ENCODE data around the gene NAV2.

NAV2 gene

GRCh38 chr11:20031155-20032001 lies 318.7 kb downstream of the NAV2 start:
- DNase-seq (ENCODE audit: extremely low read depth, low read depth): peak; percentile 86
- TF ChIP-seq CTCF (IDR thresholded peaks at IDR 0.05; ENCODE audit: low read depth, low read length): no peak

DNA sequence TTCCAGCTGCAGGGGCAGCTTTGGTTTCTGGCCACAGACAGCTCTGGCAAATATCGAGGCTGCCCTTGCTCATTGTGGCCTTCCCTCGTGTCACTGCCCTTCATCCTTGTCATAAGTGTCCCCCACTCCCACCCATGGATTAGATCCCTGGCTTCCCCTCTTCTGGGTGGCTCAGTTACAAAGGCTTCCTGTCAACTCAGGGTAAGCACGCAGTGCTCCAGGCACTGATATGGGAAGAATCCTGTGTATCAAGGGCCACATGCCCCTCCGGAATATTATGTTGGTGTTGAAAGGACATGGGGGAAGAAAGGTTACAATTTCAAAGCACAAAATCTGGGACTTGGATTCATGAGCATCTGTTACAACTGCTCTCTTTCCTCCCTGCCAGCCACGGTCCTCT lies 319.5 kb downstream of the NAV2 start:
- no peak for TF ChIP-seq CTCF (IDR thresholded peaks at IDR 0.05; ENCODE audit: low read depth, low read length)
- no peak for DNase-seq (ENCODE audit: extremely low read depth, low read depth)

- no peak for TF ChIP-seq CTCF (IDR thresholded peaks at IDR 0.05; ENCODE audit: low read depth, low read length)
- no peak for DNase-seq (ENCODE audit: extremely low read depth, low read depth)
These were observed 320.1 kb downstream of the NAV2 start for GRCh38 chr11:20032577-20033260.

DNA sequence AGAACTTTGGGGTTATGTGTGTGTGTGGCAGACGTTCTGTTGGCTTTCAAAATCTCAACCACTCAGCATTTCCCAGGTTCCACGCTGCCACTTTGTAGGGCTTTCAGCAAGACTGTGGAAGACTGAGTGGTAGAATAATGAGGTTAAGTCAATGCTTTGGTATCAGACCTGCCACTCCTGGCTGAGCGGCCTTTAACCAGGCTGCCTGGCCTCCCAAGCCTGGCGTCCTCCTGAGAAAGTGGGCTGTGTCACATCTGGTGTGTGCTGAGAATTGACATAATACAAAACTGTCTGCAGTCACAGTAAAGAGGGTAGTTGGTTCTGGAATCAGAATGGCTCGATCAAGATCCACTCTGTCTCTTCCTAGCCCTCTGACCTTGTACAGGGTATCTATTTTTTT lies 321.2 kb downstream of the NAV2 start:
- no peak for DNase-seq (ENCODE audit: extremely low read depth, low read depth)
- no peak for TF ChIP-seq CTCF (IDR thresholded peaks at IDR 0.05; ENCODE audit: low read depth, low read length)

- TF ChIP-seq CTCF (IDR thresholded peaks at IDR 0.05; ENCODE audit: low read depth, low read length): no peak
- DNase-seq (ENCODE audit: extremely low read depth, low read depth): no peak
These were observed 322.3 kb downstream of the NAV2 start for GRCh38 chr11:20034941-20035340.

DNA sequence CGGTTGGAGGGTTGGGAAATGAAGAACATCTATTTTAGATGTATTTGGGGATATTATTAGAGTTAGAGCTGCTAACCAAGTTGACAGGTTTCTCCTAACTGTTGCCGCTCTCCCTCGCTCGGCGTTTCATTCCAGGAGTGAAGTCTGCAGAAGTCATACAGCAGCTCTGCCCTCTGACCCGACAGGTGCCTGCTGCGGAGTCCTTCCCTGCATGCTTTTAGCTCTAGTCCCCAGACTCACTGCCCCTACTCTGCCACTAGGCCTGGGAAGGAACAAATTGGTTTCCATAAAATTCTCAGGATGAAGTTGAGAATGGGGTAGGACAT lies 322.7 kb downstream of the NAV2 start:
- no peak for DNase-seq (ENCODE audit: extremely low read depth, low read depth)
- TF ChIP-seq CTCF (IDR thresholded peaks at IDR 0.05; ENCODE audit: low read depth, low read length): no peak

Measured in AG09319 (cell line).